Gastroesophageal sphincter (tissue), 3 donors: ENCODE results near the gene IFNA10.

Source experiments
- CTCF ChIP-seq, 4 experiments: fragments of 200-600 bp in 2 of 4; fragments of 450-650 bp in 2 of 4; sonication (generic) in 1 of 4; IDR thresholded peaks; one replicate each; pipeline ENCODE4 v1.5.1; 2017 to 2019; ENCODE audit warnings: antibody characterized with exemption in 4 of 4, mild to moderate bottlenecking in 2 of 4, moderate library complexity in 2 of 4
- POLR2A ChIP-seq, 2 donors: fragments of 450-650 bp; IDR thresholded peaks; one replicate each; pipeline ENCODE4 v1.6.1; 2017; ENCODE audit warnings: antibody characterized with exemption in 2 of 2, mild to moderate bottlenecking in 2 of 2, moderate library complexity in 1 of 2

- no peak for TF ChIP-seq POLR2A (IDR thresholded peaks at IDR 0.05)
- no peak for TF ChIP-seq CTCF (IDR thresholded peaks at IDR 0.05)
Measured at GRCh38 chr9:21234153-21234687, 27.3 kb upstream of the IFNA10 start.
